ENCODE results near the gene SUPT5H. TPM values are rescaled to one million over a fixed set of nuclear protein-coding genes. Genes with fewer than 3 reads are reported as not detected.
A peak's percentile ranks its signal among the peaks of the same experiment; 100 is the strongest.

SUPT5H gene
- total and polyA plus RNA-seq, 2 of the 8 experiments (the other 6 are each of a cell fraction or from before 2014, with no cell fraction given): 77.8 to 111 TPM

DNA sequence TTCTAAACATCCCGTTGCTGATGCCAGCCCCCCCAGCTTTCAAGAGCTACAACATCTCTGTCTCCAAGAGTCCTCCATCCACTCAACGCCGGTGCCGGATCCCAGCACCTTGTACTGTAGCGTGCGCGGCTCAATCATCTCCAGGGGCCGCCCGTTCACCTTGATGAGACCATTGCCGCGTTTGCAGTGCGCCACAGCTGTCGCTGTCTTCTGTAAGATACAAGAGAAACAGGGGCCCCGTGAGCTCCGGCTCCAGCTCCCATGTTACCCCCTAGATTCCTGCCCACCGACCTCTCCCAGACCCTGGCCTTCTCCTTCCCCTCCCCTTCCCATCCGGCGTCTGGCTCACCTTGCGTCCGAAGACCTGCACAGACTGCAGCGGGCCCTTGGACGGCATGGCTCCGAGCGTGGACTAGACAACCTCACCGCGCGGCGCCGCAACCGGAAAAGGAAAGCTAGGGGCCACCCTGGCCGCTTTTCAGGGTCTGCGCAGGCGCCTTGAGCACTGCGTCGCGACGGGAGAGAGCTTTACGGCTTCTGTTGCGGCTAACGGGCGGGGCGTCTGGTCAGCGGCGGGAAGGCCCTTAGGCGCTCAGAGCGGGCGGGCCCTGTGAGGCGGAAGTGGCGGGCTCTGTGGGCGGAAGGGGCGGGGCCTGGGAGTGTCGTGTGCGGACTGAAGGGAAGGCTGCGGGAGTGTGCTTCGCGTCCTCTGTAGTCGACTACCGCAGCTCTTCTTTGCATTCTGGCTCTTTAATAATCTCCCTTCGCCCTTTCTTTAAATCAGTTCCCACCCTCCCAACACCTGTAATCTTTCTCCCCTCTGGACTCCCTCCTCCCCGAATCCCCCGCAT is 9.7 kb upstream of the SUPT5H start, which contains the start of gene RPS16 (continued):
- TF ChIP-seq HDAC2 (IDR thresholded peaks at IDR 0.05; ENCODE audit: borderline replicate concordance in 1 of 2, low read depth in 2 of 2, low read length in 2 of 2) (no peak), BCL11A (IDR thresholded peaks at IDR 0.05; ENCODE audit: low read depth in 2 of 2, low read length in 2 of 2) (no peak), RXRA (IDR thresholded peaks at IDR 0.05; ENCODE audit: insufficient read depth, low read depth, low read length) (no peak), KDM5A (IDR thresholded peaks at IDR 0.05; ENCODE audit: low read length) (peak; percentile 54; the same call in 1 of the 2 replicates), CHD2 (IDR thresholded peaks at IDR 0.05; ENCODE audit: low read length) (0 out of 2 replicates have a peak, but pooled peaks have one; percentile 13), NANOG (IDR thresholded peaks at IDR 0.05; ENCODE audit: insufficient read depth, low read depth, low read length, poor library complexity, severe bottlenecking) (no peak), CTBP2 (IDR thresholded peaks at IDR 0.05; ENCODE audit: borderline replicate concordance, insufficient read depth, insufficient read length, low read length) (no peak), SIN3A (conservative IDR thresholded peaks at IDR 0.05 in 1 of 2, IDR thresholded peaks at IDR 0.05 in 1 of 2; ENCODE audit: low read depth in 1 of 2, low read length in 2 of 2) (peak; percentile 46 to 91; a peak in 2 of 4 replicates), FOSL1 (IDR thresholded peaks at IDR 0.05; ENCODE audit: insufficient read depth, low read depth, low read length) (no peak), POLR2AphosphoS5 (IDR thresholded peaks at IDR 0.05; ENCODE audit: low read depth, low read length) (peak; percentile 100), TAF7 (optimal IDR thresholded peaks at IDR 0.05; ENCODE audit: borderline replicate concordance, low read depth, low read length) (peak; percentile 100), POU5F1 (IDR thresholded peaks at IDR 0.05; ENCODE audit: low read depth, low read length) (no peak), EGR1 (IDR thresholded peaks at IDR 0.05; ENCODE audit: borderline replicate concordance, low read depth, low read length) (peak; percentile 11; the same call in 1 of the 2 replicates), MAFK (IDR thresholded peaks at IDR 0.05; ENCODE audit: low read depth, low read length) (no peak), TEAD4 (IDR thresholded peaks at IDR 0.05; ENCODE audit: low read depth, low read length) (no peak), GTF2F1 (IDR thresholded peaks at IDR 0.05; ENCODE audit: borderline replicate concordance, low read depth, low read length) (peak; percentile 87), SIX5 (IDR thresholded peaks at IDR 0.05; ENCODE audit: low read depth, low read length) (no peak), JUN (IDR thresholded peaks at IDR 0.05; ENCODE audit: low read depth, low read length) (no peak), CEBPB (IDR thresholded peaks at IDR 0.05; ENCODE audit: low read depth, low read length) (no peak), SIRT6 (IDR thresholded peaks at IDR 0.05; ENCODE audit: low read length) (no peak)
- TF ChIP-seq, protein P1, sequence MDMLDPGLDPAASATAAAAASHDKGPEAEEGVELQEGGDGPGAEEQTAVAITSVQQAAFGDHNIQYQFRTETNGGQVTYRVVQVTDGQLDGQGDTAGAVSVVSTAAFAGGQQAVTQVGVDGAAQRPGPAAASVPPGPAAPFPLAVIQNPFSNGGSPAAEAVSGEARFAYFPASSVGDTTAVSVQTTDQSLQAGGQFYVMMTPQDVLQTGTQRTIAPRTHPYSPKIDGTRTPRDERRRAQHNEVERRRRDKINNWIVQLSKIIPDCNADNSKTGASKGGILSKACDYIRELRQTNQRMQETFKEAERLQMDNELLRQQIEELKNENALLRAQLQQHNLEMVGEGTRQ (IDR thresholded peaks at IDR 0.05; ENCODE audit: low read length): no peak

Data from H1 (cell line).